GM19193 (cell line): ENCODE results near the gene RBM8A.
A peak's percentile ranks its signal among the peaks of the same experiment; 100 is the strongest.

ENCODE experiments used
- POLR2A ChIP-seq: IDR thresholded peaks from 4 replicates; pipeline ENCODE4 v1.6.1; 2011; ENCODE audit not compliant: insufficient read depth, insufficient read length; ENCODE audit errors: extremely low read depth

The RBM8A gene

DNA sequence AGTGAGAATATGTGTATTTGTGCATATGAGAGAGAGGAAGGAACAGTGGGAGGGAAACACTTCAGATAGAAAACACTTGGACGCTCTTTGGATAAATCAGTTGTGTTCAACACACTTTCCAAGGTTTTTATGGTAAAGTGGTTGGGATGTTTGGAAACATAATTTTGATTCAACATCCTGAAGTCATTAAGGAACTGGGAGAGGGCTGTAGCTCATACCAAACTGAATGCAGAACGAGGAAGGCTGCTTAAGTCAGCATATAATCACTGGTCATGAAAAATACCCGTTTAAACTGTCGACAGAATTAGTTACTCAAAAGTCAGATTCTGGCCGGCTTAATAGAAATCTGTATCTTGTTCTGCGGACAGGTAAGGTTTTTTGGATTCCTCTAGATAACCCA is 15.6 kb upstream of the RBM8A start:
- no peak for TF ChIP-seq POLR2A

DNA sequence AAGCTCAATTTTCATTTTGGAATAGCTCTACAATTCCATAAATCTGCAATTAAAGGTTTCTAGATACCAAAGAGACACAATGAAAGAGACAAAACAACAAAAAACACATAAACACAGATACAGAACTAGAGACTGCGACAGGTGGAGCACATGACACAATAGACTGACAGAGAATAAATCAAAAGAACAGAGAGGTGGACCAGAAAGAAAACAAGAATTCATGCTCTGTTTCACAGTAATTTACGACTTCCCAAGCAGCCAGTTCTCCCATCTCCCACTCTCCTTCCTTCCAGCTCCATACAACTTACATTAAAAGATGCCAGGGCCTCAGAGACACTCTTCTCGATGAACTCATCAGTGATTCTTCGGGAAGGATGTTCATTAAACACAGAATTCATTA is 15.1 kb upstream of the RBM8A start:
- no peak for TF ChIP-seq POLR2A

DNA sequence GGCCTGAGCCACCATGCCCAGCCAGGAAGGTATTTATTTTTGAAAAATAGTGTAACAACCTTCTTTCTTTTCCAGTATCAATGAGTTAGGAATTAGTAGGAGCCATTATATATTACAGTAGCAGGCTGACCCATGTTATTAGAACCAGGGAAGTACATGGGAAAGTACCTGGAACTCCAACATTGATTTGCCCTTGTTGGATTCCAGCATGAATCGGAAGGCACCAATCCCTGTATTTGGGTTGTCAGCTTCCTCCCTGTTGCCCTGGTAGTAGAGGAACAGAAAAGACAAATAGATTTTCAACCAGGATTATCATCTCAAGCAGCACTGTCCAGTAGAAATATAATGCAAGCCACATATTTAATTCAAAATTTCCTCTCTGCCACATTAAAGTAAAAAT is 10.2 kb upstream of the RBM8A start:
- no peak for TF ChIP-seq POLR2A

DNA sequence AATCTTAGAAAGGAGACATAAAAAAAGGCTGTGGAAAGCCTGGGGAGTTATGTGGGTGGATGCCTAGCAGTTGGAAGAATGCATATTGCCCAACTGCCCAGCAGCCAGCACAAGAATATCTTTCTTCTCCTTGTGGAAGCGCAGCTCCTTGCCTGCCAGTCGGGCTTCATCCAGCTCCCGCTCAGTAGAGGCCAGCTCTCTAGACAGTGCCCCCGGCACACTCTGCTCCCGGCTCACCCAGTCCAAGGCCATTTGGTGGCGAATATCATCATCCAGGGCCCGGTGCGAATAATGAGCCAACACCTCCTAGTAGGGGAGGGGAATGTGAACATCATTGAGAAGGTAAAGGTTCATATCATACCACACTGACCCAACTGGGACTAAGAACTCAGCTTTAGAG is 9.0 kb upstream of the RBM8A start:
- TF ChIP-seq POLR2A: no peak

DNA sequence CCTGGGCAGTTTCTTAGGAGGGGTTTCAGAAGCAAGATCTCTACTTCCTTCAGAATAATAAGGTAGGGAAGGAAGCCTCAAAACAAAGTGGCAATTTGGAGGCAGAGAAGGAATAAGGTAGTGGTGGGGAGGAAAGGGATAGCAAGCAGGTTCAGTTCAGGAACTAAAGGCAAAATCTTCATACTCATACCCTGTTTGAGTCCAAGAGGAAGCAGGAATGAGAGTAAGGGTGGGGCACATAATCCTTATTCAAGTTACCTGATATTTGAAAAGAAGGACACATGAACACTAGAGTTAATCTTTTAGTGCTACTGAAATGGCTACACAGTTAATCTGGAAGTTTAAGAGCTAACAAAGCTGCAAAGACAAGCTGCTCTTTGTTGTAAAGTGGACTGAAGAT is 8.4 kb upstream of the RBM8A start:
- no peak for TF ChIP-seq POLR2A

DNA sequence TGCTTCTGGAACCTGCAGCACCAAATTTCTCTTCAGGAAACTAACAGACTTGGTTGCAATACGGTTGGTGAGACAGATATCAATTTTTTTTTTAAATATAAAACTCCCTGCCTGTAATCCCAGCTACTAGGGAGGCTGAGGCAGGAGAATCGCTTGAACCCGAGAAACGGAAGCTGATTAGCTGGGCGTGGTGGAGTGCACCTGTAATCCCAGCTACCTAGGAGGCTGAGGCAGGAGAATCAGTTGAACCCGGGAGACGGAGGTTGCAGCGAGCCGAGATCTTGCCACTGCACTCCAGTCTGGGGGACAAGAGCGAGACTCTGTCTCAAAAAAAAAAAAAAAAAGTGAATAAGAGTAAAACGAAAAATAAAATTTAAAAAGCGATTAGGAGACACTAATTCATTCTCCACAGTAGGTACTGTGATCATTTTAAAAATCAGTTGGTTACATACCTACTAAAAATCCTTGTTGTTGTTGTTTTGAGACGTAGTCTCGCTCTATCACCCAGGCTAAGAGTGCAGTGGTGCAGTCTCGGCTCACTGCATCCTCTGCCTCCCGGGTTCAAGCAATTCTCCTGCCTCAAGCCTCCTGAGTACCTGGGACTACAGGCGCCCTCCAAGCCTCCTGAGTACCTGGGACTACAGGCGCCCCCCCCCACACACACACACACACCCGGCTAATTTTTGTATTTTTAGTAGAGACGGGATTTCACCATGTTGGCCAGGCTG is 796 bp upstream of the RBM8A start:
- peak; percentile 17 for TF ChIP-seq POLR2A

DNA sequence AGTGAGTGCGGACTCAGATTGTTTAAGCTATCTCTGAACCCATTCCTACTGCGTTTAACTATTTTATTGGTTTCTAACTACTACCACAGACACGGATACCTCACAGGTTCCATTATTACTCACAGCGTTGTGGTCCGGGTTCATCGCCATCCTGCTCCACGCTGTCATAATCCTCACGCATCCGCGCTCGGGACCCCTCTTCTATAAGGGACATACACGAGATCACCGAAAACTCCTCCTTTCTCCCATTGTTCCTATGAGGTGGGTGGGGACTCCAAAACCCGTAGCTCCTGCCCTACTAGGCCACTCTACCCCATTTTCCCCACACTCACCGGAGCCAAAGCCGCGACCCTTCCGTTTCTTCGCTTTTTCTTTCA is 610 bp downstream of the RBM8A start:
- TF ChIP-seq POLR2A: no peak

DNA sequence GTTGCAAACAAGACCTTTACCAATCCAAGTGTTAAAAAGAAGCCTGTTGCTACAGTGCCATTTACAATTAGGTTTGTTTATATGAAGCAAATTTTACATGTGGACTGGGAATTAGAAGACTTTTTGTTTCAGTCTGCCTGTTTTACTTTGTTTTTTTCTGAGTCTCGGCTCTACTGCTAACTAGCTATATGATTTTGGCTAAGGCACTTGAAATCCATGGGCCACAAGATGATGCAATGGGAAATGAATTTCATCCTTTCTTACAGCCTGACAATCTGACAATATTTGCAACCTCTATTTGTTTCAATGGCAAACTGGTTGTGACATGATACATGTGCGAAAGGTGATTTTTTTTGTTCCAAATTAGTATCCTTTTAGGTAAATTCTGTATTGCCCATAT is 5.0 kb downstream of the RBM8A start:
- TF ChIP-seq POLR2A: no peak

DNA sequence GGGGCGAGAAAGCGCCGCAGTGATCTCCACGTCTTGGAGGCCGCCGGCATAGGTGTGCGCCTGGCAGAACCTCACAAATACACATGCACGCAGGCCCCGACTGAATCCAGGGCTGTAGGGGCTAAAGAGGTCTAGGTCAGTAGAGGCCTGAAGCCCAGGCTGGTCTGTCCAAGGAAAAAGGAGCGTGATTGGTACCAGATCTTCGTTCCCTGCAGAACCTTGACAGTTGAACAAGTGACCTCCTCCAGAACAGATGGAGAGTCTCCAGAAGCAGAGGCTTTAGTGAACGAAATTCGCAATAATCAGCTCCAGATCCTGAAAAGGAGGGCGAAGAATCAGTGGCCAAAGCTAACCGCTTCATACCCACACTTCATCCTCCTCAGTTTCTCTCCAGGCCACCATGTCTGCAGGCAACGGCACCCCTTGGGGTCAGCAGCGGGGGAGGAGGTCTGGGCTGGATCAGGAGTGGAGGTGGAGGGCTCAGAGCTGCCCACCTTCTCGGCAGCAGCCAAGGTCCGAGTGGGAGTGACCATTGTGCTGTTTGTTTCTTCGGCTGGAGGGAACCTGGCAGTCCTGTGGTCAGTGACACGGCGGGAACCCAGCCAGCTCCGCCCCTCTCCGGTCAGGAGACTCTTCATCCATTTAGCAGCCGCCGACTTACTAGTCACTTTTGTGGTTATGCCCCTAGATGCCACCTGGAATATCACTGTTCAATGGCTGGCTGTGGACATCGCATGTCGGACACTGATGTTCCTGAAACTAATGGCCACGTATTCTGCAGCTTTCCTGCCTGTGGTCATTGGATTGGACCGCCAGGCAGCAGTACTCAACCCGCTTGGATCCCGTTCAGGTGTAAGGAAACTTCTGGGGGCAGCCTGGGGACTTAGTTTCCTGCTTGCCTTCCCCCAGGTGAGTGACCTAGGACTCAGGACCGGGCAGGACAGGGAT is 8.0 kb downstream of the RBM8A start:
- peak; percentile 32 for TF ChIP-seq POLR2A

DNA sequence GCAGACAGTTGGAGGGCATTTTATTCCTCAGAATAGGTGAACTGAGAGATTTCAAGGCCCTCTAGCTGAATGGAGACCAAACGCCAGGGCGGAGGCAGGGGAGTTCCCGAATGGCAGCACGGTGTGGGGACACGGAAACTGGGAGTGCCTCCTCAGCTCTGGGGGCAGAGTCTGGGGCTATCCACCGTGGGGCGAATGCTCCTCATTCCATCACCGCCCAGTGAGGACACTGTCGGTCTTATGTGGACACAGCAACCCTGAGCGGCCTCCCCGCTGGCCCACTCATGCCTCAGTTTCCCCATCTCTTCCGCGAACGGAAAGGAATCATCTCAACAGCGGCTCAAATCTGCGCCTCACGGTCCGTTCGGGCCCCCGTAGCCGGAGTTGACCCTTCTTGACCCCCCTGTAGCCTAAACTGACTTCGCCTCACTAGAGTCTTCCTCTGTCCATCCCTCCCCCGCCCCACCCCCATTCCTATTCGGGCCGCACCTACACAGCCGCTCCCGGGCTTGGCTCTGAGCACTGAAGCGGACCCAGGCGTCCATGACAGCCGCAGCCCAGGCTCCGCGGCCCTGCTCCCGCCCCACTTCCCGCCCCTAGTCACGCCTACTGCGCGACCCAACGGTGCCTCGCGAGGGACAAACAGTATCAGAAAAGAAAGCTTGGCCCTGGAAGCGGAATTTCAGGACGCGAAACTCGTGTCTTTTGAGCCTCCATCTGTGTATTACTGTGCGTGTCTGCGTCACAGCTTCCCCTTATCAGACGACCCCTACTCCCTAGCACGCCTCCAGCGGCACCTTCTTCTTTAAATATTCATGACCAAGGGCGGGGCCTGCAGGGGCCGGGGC is 8.9 kb downstream of the RBM8A start, which contains the start of gene PEX11B:
PEX11B (minus strand) TSS at position 574 of the 848 bp plus-strand sequence; CDS start at position 545, 29 bp downstream.
- peak; percentile 79 for TF ChIP-seq POLR2A

DNA sequence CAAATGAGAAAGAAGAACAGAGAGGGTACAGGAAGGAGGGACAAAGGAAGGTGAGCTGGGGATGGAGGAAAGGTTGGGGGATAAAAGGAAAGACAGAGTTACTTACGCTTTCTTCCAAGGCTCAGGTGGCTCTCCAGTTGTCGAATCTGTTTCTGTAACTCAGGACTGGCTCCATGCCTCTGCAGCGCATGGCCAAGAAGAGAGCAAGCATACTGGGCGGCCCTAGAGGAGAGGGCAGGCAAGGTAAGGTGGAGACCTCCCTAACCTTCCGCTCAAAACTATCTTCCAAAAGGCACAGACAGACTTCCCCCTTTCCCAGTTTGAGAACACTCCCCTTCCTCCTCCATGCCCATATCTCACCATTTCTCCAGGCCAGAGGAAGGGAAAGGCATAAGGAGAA is 9.7 kb downstream of the RBM8A start:
- TF ChIP-seq POLR2A: no peak

DNA sequence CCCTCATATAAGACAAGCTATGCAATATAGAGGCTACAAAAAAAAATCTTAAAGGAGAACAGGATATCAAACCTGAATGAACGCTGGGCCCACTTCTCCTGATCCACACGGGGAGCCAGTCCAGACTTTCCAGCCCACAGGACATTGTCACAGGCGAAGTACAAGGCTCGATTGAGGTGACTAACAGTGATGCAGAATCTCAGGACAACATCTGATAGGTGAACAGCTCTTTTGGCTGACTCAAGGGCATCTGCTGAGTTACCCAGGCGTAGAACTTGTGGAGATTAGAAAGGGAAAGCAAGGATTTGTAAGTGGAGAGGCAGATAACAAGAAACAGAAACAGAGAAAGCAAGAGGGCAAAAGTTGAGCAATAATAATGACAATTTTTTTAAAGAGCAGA is 10.5 kb downstream of the RBM8A start:
- no peak for TF ChIP-seq POLR2A

DNA sequence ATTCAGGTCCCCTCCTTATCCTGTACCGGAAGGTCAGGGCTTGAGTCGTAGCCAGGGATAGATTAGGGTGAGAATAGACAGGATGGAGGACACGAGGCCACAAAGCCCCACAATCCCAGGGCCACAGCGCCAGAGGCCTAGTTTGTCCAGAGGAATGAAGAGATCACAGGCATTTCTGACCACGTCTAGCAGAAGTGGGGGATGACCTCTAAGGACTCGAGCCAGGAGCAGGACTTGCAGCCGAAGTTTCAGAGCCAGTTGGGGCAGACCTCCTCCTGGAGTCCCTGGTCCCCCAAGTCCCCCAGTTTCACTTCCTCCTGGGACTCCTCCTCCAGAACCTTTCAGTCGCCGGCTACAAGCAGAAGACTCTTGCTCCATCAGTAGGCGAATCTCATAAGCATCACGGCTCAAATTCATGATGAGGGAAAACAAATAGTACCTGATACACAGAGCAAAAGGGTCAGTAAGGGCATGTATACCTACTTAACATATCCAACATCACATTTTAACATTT is 15.1 kb downstream of the RBM8A start:
- TF ChIP-seq POLR2A: no peak

DNA sequence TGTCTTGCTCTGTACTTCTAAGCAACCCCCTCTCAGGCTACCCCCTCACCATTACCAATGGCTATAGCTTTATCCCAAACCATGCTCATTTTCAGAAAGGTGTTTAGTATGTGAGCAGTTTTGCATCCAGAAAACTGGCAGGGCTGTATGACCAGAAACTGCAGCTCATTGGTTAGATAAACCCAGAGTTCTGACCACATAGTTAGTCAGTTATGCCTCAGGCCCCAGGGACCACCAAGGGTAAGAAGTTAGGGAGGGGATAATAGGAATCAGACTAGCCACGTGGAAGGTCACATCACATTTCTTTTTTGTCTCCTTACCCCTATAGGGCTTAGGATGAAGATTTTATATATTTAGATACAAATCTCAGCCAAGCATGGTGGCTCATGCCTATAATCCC is 18.6 kb downstream of the RBM8A start:
- no peak for TF ChIP-seq POLR2A

DNA sequence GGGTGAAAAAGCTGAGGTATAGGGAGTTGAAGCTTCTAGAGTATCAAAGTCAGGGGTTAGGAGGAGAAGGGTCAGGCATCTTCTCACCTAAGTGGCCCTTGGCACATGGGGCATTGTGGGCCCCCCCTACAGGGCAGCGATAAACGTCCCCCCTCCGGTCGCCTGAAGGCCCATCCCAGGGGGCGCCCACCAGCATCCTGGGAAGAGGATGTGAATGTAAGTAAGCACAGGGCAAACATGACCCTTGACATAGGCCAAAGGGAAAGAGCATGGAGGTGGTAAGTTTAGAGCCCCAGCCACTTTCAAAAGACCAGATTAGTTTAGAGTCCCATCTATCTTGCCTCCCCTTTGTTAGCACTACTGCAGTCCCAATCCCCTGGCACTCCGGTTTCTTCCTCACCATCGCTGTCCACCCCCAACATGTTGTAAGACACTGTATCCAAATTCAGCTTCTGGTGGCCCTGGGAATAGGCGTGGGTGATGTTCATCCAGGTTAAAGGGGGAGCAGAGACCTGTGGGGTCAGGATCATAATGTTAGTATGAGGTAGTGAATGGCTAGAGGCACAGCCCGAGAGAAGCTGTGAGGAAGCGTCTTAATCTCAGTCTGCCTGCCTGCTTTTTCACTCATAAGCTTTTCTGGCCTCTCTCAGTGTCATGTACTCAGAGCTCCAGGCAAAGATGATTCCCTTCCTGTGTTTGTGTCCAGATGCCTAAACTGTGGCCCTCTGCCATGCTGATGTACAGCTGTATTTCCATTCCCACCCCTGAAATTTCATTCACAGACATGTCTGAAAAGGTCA is 20.1 kb downstream of the RBM8A start:
- no peak for TF ChIP-seq POLR2A
